Liver (tissue), 9 donors: ENCODE data around the gene KCNJ4. TPM values are rescaled to one million over a fixed set of nuclear protein-coding genes. Genes with fewer than 3 reads are reported as not detected.

ENCODE experiments used
- DNase-seq: peaks from one replicate; pipeline ENCODE4 v3.0.0-alpha.2; 2017; ENCODE audit warnings: low spot score
- H3K27ac ChIP-seq, 2 donors: one replicate each; pipeline ENCODE4 v1.7.0; 2013; ENCODE audit warnings: inconsistent platforms in 2 of 2, low read length in 2 of 2, control low read depth in 1 of 2, low read depth in 1 of 2, mild to moderate bottlenecking in 1 of 2
- H3K27me3 ChIP-seq, 4 donors: one replicate each; pipeline versions ENCODE4 v1.6.1 to v1.7.0; 2013; ENCODE audit warnings: low read length in 3 of 4, inconsistent platforms in 1 of 4, mild to moderate bottlenecking in 1 of 4, moderate library complexity in 1 of 4; ENCODE audit not compliant: control insufficient read depth in 4 of 4, insufficient read depth in 4 of 4
- H3K36me3 ChIP-seq, 4 donors: one replicate each; pipeline versions ENCODE4 v1.6.1 to v1.7.0; 2013; ENCODE audit warnings: low read length in 3 of 4, mild to moderate bottlenecking in 3 of 4, low read depth in 1 of 4, moderate library complexity in 1 of 4; ENCODE audit not compliant: control insufficient read depth in 4 of 4, insufficient read depth in 3 of 4
- H3K4me1 ChIP-seq, 4 donors: one replicate each; pipeline versions ENCODE4 v1.6.1 to v1.7.0; 2013; ENCODE audit warnings: low read length in 3 of 4, mild to moderate bottlenecking in 3 of 4, moderate library complexity in 1 of 4; ENCODE audit not compliant: control insufficient read depth in 4 of 4, insufficient read depth in 4 of 4
- H3K4me3 ChIP-seq, 3 donors: one replicate each; pipeline versions ENCODE4 v1.6.1 to v1.7.0; 2013; ENCODE audit warnings: low read length in 3 of 3, control low read depth in 1 of 3, low read depth in 1 of 3, mild to moderate bottlenecking in 1 of 3
- H3K9ac ChIP-seq, 2 donors: one replicate each; pipeline ENCODE4 v1.7.0; 2013; ENCODE audit warnings: low read length in 2 of 2, mild to moderate bottlenecking in 2 of 2, moderate library complexity in 2 of 2, control low read depth in 1 of 2, low read depth in 1 of 2
- H3K9me3 ChIP-seq, 4 donors: one replicate each; pipeline versions ENCODE4 v1.6.1 to v1.7.0; 2013; ENCODE audit warnings: low read length in 3 of 4; ENCODE audit not compliant: control insufficient read depth in 4 of 4
- CTCF ChIP-seq: fragments of 150-350 bp; IDR thresholded peaks from 2 replicates; pipeline ENCODE4 v1.5.1; 2017; ENCODE audit warnings: improper control_type of control experiment, low read depth, low read length; ENCODE audit not compliant: missing input control
- EGR1 ChIP-seq, 2 donors: IDR thresholded peaks; 2 replicates each; pipeline ENCODE4 v1.6.1; 2016 to 2018; ENCODE audit warnings: antibody characterized with exemption in 2 of 2, low read depth in 2 of 2
- FOXA1 ChIP-seq: IDR thresholded peaks from 2 replicates; pipeline ENCODE4 v1.6.1; 2016; ENCODE audit warnings: antibody characterized with exemption
- FOXA2 ChIP-seq: IDR thresholded peaks from 2 replicates; pipeline ENCODE4 v1.6.1; 2016; ENCODE audit warnings: antibody characterized with exemption
- GABPA ChIP-seq, 2 donors: IDR thresholded peaks in 1 of 2; conservative IDR thresholded peaks in 1 of 2; 2 replicates each; pipeline ENCODE4 v1.6.1; 2016; ENCODE audit warnings: antibody characterized with exemption in 2 of 2, mild to moderate bottlenecking in 1 of 2, moderate library complexity in 1 of 2
- HNF4A ChIP-seq, 2 donors: conservative IDR thresholded peaks; 2 replicates each; pipeline ENCODE4 v1.6.1; 2016; ENCODE audit warnings: antibody characterized with exemption in 2 of 2, mild to moderate bottlenecking in 2 of 2
- HNF4G ChIP-seq: IDR thresholded peaks from 2 replicates; pipeline ENCODE4 v1.6.1; 2016; ENCODE audit warnings: antibody characterized with exemption
- JUND ChIP-seq, 2 donors: IDR thresholded peaks; 2 replicates each; pipeline ENCODE4 v1.6.1; 2016; ENCODE audit warnings: antibody characterized with exemption in 2 of 2
- RAD21 ChIP-seq, 2 donors: IDR thresholded peaks; 2 replicates each; pipeline ENCODE4 v1.6.1; 2016; ENCODE audit warnings: antibody characterized with exemption in 2 of 2, mild to moderate bottlenecking in 2 of 2
- RXRA ChIP-seq, 2 donors: IDR thresholded peaks; 2 replicates each; pipeline ENCODE4 v1.6.1; 2017 to 2018; ENCODE audit warnings: antibody characterized with exemption in 2 of 2, mild to moderate bottlenecking in 1 of 2
- TAF1 ChIP-seq: conservative IDR thresholded peaks from 2 replicates; pipeline ENCODE4 v1.6.1; 2016; ENCODE audit warnings: antibody characterized with exemption, mild to moderate bottlenecking
- YY1 ChIP-seq: IDR thresholded peaks from 2 replicates; pipeline ENCODE4 v1.6.1; 2016; ENCODE audit warnings: antibody characterized with exemption, mild to moderate bottlenecking
- ZBTB33 ChIP-seq: IDR thresholded peaks from 2 replicates; pipeline ENCODE4 v1.6.1; 2016; ENCODE audit warnings: antibody characterized with exemption
- WGBS: extraction: QIAGEN DNeasy Blood & Tissue Kit; methylation state at CpG from one replicate; pipeline ENCODE4 v1.1.7; 2013; 5-methylcytosine and 5-hydroxymethylcytosine counted together
- polyA plus RNA-seq, 2 donors: library from polyadenylated mRNA; stranded (reverse) in 1 of 2; unstranded in 1 of 2; fragments of 200-250 nt in 1 of 2; fragments of >200 nt in 1 of 2; fragmentation: Nextera tagmentation in 1 of 2; extraction: Ambion mirVana in 1 of 2; gene quantifications; one replicate each; pipeline versions ENCODE4 v1.2.1 to v1.2.3, GENCODE V29; 2013 to 2015
- total RNA-seq, 2 donors: library from RNA; depleted of rRNA; stranded (reverse); fragments of >200 nt; gene quantifications; one replicate each; pipeline ENCODE4 v1.2.3, GENCODE V29; 2014
- TF ChIP-seq, protein P1 (sequence below): IDR thresholded peaks from 2 replicates; pipeline ENCODE4 v1.6.1; 2016; ENCODE audit warnings: antibody characterized with exemption, mild to moderate bottlenecking
- TF ChIP-seq, protein P2 (sequence below): IDR thresholded peaks from 2 replicates; pipeline ENCODE4 v1.6.1; 2016; ENCODE audit warnings: antibody characterized with exemption
- TF ChIP-seq, protein P3 (sequence below): IDR thresholded peaks from 2 replicates; pipeline ENCODE4 v1.6.1; 2016; ENCODE audit warnings: antibody characterized with exemption
- donor health status: healthy.
- donor health status: healthy.
- donor health status: healthy.
- donor health status: healthy.
- donor health status: healthy.

KCNJ4 gene
- total and polyA plus RNA-seq, 4 donors: 0.05 TPM; not detected in 3

DNA sequence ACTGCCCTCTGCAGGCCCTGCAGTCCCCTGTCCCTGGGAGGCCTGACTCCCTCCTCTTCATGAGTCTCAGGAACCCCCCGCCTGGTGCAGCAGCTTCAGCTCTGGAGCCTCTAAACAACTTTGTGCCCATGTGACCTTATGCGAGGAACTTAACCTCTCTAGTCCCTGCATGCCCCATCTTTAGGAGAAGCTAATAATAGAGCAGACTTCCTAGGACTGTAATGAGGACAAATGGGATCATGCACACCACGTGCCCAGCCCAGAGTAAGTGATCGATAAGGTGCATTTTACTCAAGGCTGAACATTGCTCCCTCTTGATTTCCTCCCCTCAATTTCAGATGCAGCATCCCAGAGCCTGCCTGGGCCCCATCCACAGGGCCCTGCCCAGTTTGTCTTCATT is 19.0 kb downstream of the KCNJ4 start:
- Histone ChIP-seq H3K4me3 (no peak overlapping the region), H3K4me1 (no peaks in the 10 kb centered on the region), H3K9ac (no peak overlapping the region), H3K9me3 (no peaks in the 10 kb centered on the region), H3K36me3 (no peaks in the 10 kb centered on the region), H3K27ac (no peak overlapping the region), H3K27me3 (no peaks in the 10 kb centered on the region)
- TF ChIP-seq FOXA2 (no peak), ZBTB33 (no peak), RXRA (IDR thresholded peaks at IDR 0.05) (no peak), HNF4G (no peak), TAF1 (no peak), HNF4A (conservative IDR thresholded peaks at IDR 0.05) (no peak), EGR1 (IDR thresholded peaks at IDR 0.05; ENCODE audit: low read depth in 2 of 2) (no peak), YY1 (no peak), GABPA (IDR thresholded peaks at IDR 0.05 in 1 of 2, conservative IDR thresholded peaks at IDR 0.05 in 1 of 2) (no peak), FOXA1 (no peak), CTCF (no peak), RAD21 (IDR thresholded peaks at IDR 0.05) (no peak)
- TF ChIP-seq, protein P1, sequence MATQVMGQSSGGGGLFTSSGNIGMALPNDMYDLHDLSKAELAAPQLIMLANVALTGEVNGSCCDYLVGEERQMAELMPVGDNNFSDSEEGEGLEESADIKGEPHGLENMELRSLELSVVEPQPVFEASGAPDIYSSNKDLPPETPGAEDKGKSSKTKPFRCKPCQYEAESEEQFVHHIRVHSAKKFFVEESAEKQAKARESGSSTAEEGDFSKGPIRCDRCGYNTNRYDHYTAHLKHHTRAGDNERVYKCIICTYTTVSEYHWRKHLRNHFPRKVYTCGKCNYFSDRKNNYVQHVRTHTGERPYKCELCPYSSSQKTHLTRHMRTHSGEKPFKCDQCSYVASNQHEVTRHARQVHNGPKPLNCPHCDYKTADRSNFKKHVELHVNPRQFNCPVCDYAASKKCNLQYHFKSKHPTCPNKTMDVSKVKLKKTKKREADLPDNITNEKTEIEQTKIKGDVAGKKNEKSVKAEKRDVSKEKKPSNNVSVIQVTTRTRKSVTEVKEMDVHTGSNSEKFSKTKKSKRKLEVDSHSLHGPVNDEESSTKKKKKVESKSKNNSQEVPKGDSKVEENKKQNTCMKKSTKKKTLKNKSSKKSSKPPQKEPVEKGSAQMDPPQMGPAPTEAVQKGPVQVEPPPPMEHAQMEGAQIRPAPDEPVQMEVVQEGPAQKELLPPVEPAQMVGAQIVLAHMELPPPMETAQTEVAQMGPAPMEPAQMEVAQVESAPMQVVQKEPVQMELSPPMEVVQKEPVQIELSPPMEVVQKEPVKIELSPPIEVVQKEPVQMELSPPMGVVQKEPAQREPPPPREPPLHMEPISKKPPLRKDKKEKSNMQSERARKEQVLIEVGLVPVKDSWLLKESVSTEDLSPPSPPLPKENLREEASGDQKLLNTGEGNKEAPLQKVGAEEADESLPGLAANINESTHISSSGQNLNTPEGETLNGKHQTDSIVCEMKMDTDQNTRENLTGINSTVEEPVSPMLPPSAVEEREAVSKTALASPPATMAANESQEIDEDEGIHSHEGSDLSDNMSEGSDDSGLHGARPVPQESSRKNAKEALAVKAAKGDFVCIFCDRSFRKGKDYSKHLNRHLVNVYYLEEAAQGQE: no peak
- TF ChIP-seq, protein P2, sequence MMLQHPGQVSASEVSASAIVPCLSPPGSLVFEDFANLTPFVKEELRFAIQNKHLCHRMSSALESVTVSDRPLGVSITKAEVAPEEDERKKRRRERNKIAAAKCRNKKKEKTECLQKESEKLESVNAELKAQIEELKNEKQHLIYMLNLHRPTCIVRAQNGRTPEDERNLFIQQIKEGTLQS: no peak
- TF ChIP-seq, protein P3, sequence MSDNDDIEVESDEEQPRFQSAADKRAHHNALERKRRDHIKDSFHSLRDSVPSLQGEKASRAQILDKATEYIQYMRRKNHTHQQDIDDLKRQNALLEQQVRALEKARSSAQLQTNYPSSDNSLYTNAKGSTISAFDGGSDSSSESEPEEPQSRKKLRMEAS: no peak
- no peak for DNase-seq
- WGBS: 71% methylated on average over 4 of the region's 4 CpGs

- no peak overlapping the region for H3K9ac ChIP-seq
- no peaks in the 10 kb centered on the region for H3K27me3 ChIP-seq
- no peaks in the 10 kb centered on the region for H3K9me3 ChIP-seq
- 77% methylated on average over 4 of the region's 4 CpGs for WGBS
- H3K4me3 ChIP-seq: no peak overlapping the region
- no peaks in the 10 kb centered on the region for H3K36me3 ChIP-seq
- no peak for DNase-seq
- no peak overlapping the region for H3K27ac ChIP-seq
- no peaks in the 10 kb centered on the region for H3K4me1 ChIP-seq
- no peak for TF ChIP-seq YY1
- TF ChIP-seq, protein P3: no peak
- no peak for TF ChIP-seq JUND (IDR thresholded peaks at IDR 0.05)
- TF ChIP-seq, protein P1: no peak
- TF ChIP-seq FOXA2: no peak
- no peak for TF ChIP-seq FOXA1
- no peak for TF ChIP-seq CTCF
- no peak for TF ChIP-seq HNF4A (conservative IDR thresholded peaks at IDR 0.05)
- TF ChIP-seq, protein P2: no peak
- no peak for TF ChIP-seq GABPA (IDR thresholded peaks at IDR 0.05 in 1 of 2, conservative IDR thresholded peaks at IDR 0.05 in 1 of 2)
- no peak for TF ChIP-seq RXRA (IDR thresholded peaks at IDR 0.05)
Observed at GRCh38 chr22:38435010-38435409, 20.0 kb downstream of the KCNJ4 start.
